Breast epithelium (tissue), 3 donors: ENCODE results near the gene HBA1.

ENCODE experiments used
- CTCF ChIP-seq, 3 donors: fragments of 450-650 bp; IDR thresholded peaks; one replicate each; pipeline ENCODE4 v1.5.1; 2016 to 2017; ENCODE audit warnings: antibody characterized with exemption in 3 of 3, mild to moderate bottlenecking in 3 of 3, moderate library complexity in 3 of 3
- POLR2A ChIP-seq: fragments of 450-650 bp; IDR thresholded peaks from one replicate; pipeline ENCODE4 v1.6.1; 2016; ENCODE audit warnings: antibody characterized with exemption, mild to moderate bottlenecking, moderate library complexity

- TF ChIP-seq POLR2A (no peak), CTCF (IDR thresholded peaks at IDR 0.05) (no peak)
Observed at GRCh38 chr16:140175-140857, 36.2 kb upstream of the HBA1 start.
